A549 (cell line): ENCODE data around the gene TUB. TPM values are rescaled to one million over a fixed set of nuclear protein-coding genes. Genes with fewer than 3 reads are reported as not detected.

Experiments used
- ATAC-seq, 2 experiments: fragments of 200-7000 bp in 1 of 2; fragments of >200 bp in 1 of 2; cut with Nextera tagmentation in 1 of 2; cut with Tn5 transposase in 1 of 2; 3 replicates each; pipeline versions ENCODE4 v1.8.0 to v1.9.1; 2018 to 2020; ENCODE audit warnings: mild to moderate bottlenecking in 1 of 2, moderate library complexity in 1 of 2
- CTCF ChIA-PET: fragments of 300-600 bp; sonication (Branson Sonifier 250); formaldehyde crosslinking; extraction: SDS; loops from one replicate; lab custom pipeline; 2021; ENCODE audit warnings: antibody characterized with exemption, inconsistent platforms; lab: Yijun Ruan, JAX
- POLR2A ChIA-PET: fragments of 350-600 bp; formaldehyde crosslinking; extraction: SDS; loops from one replicate; lab custom pipeline; 2021; ENCODE audit warnings: antibody characterized with exemption, inconsistent platforms; lab: Yijun Ruan, JAX
- DNase-seq, 2 experiments: peaks; one replicate each; pipeline versions ENCODE4 v3.0.0 to v3.0.0-alpha.2; 2011 to 2016; ENCODE audit warnings: low read depth in 1 of 2, low spot score in 1 of 2
- FAIRE-seq: peaks from 2 replicates; lab custom pipeline; 2011; peaks lifted over from hg19 to GRCh38; lab: Jason Lieb, UNC
- H3K27ac ChIP-seq, 2 experiments: fragments of >200 bp; sonication (Bioruptor Twin); formaldehyde crosslinking; 3 replicates each; pipeline ENCODE4 v1.5.1; 2016 to 2017
- H3K4me1 ChIP-seq: fragments of >200 bp; sonication (Bioruptor Twin); formaldehyde crosslinking; 3 replicates; pipeline ENCODE4 v1.6.1; 2016
- H3K4me2 ChIP-seq: fragments of >200 bp; sonication (Bioruptor Twin); formaldehyde crosslinking; 3 replicates; pipeline ENCODE4 v1.6.1; 2016
- H3K4me3 ChIP-seq: fragments of >200 bp; sonication (Bioruptor Twin); formaldehyde crosslinking; 3 replicates; pipeline ENCODE4 v1.5.1; 2016
- H3K9me3 ChIP-seq: fragments of >200 bp; sonication (Bioruptor Twin); formaldehyde crosslinking; 3 replicates; pipeline ENCODE4 v1.6.1; 2016
- ATOH8 ChIP-seq: fragments of 250-450 bp; sonication (Bioruptor Pico); IDR thresholded peaks from 2 replicates; pipeline ENCODE4 v1.5.0; 2020; ENCODE audit warnings: low read depth, mild to moderate bottlenecking, moderate library complexity
- BHLHE40 ChIP-seq: IDR thresholded peaks from 2 replicates; pipeline ENCODE4 v1.6.1; 2012; ENCODE audit warnings: low read depth, low read length, inconsistent platforms
- CEBPB ChIP-seq, 2 experiments: fragments of >200 bp in 1 of 2; sonication (Bioruptor Twin) in 1 of 2; formaldehyde crosslinking in 1 of 2; IDR thresholded peaks; 2 replicates each; pipeline ENCODE4 v1.6.1; 2012 to 2016
- ELK1 ChIP-seq: fragments of 150-350 bp; IDR thresholded peaks from 2 replicates; pipeline ENCODE4 v1.6.1; 2014; ENCODE audit warnings: low read depth, mild to moderate bottlenecking, low read length
- EP300 ChIP-seq, 2 experiments: fragments of >200 bp; sonication (Bioruptor Twin); formaldehyde crosslinking; IDR thresholded peaks; 2 replicates in 1 of 2; 3 replicates in 1 of 2; pipeline ENCODE4 v1.6.1; 2016 to 2017
- ESRRA ChIP-seq: fragments of 150-350 bp; IDR thresholded peaks from 2 replicates; pipeline ENCODE4 v1.6.1; 2014; ENCODE audit warnings: mild to moderate bottlenecking, low read length, borderline replicate concordance
- FOSL2 ChIP-seq, 2 experiments: fragments of 450-650 bp in 1 of 2; fragments of >200 bp in 1 of 2; sonication (Bioruptor Twin) in 1 of 2; formaldehyde crosslinking; IDR thresholded peaks; 2 replicates each; pipeline versions ENCODE4 v1.5.0 to v1.6.1; 2016 to 2020; ENCODE audit warnings: mild to moderate bottlenecking in 1 of 2, moderate library complexity in 1 of 2
- FOXS1 ChIP-seq: fragments of 250-450 bp; sonication (Bioruptor Pico); IDR thresholded peaks from 2 replicates; pipeline ENCODE4 v1.5.0; 2020; ENCODE audit warnings: mild to moderate bottlenecking, moderate library complexity
- GATA3 ChIP-seq: IDR thresholded peaks from 2 replicates; pipeline ENCODE4 v1.6.1; 2012; ENCODE audit warnings: borderline replicate concordance
- HOXA7 ChIP-seq: fragments of 250-450 bp; sonication (Bioruptor Pico); IDR thresholded peaks from 2 replicates; pipeline ENCODE4 v1.5.0; 2020; ENCODE audit warnings: mild to moderate bottlenecking, moderate library complexity
- HOXB13 ChIP-seq: fragments of 250-450 bp; sonication (Bioruptor Pico); IDR thresholded peaks from 2 replicates; pipeline ENCODE4 v1.5.0; 2020; ENCODE audit warnings: low read depth, mild to moderate bottlenecking, moderate library complexity
- HOXB5 ChIP-seq: fragments of 250-450 bp; sonication (Bioruptor Pico); IDR thresholded peaks from 2 replicates; pipeline ENCODE4 v1.5.0; 2020; ENCODE audit warnings: mild to moderate bottlenecking, moderate library complexity
- JUN ChIP-seq, 2 experiments: fragments of >200 bp; sonication (Bioruptor Twin); formaldehyde crosslinking; IDR thresholded peaks; 2 replicates in 1 of 2; 3 replicates in 1 of 2; pipeline ENCODE4 v1.6.1; 2016 to 2017
- JUNB ChIP-seq: fragments of >200 bp; sonication (Bioruptor Twin); formaldehyde crosslinking; IDR thresholded peaks from 2 replicates; pipeline ENCODE4 v1.6.1; 2016
- MAFK ChIP-seq: fragments of 450-650 bp; IDR thresholded peaks from 2 replicates; pipeline ENCODE4 v1.6.1; 2014; ENCODE audit not compliant: partially characterized antibody
- MAX ChIP-seq: IDR thresholded peaks from 2 replicates; pipeline ENCODE4 v1.6.1; 2012
- MAZ ChIP-seq: fragments of 150-350 bp; IDR thresholded peaks from 2 replicates; pipeline ENCODE4 v1.6.1; 2014; ENCODE audit warnings: antibody characterized with exemption, low read depth, low read length, borderline replicate concordance
- MYC ChIP-seq: IDR thresholded peaks from 2 replicates; pipeline ENCODE4 v1.6.1; 2012; ENCODE audit warnings: mild to moderate bottlenecking, inconsistent platforms, low read length, improper control_type of control experiment, borderline replicate concordance
- NPAS2 ChIP-seq: fragments of 250-450 bp; sonication (Bioruptor Pico); IDR thresholded peaks from 2 replicates; pipeline ENCODE4 v1.8.0; 2022; ENCODE audit warnings: mild to moderate bottlenecking, moderate library complexity, borderline replicate concordance
- NR3C1 ChIP-seq: fragments of >200 bp; sonication (Bioruptor Twin); formaldehyde crosslinking; IDR thresholded peaks from 3 replicates; pipeline ENCODE4 v1.6.1; 2017
- PBX3 ChIP-seq: IDR thresholded peaks from 2 replicates; pipeline ENCODE4 v1.6.1; 2012
- PHF8 ChIP-seq: fragments of 200-600 bp; sonication (generic); IDR thresholded peaks from 2 replicates; pipeline ENCODE4 v1.6.1; 2016; ENCODE audit warnings: low read depth, mild to moderate bottlenecking, antibody characterized with exemption, moderate library complexity, borderline replicate concordance
- POLR2A ChIP-seq: IDR thresholded peaks from 2 replicates; pipeline ENCODE4 v1.6.1; 2012; ENCODE audit warnings: mild to moderate bottlenecking, low read length
- POLR2AphosphoS2 ChIP-seq: conservative IDR thresholded peaks from 2 replicates; pipeline ENCODE4 v1.6.1; 2012; ENCODE audit warnings: low read length, improper control_type of control experiment, inconsistent platforms
- TFCP2L1 ChIP-seq: fragments of 250-450 bp; sonication (Bioruptor Pico); IDR thresholded peaks from 2 replicates; pipeline ENCODE4 v1.5.0; 2021; ENCODE audit warnings: mild to moderate bottlenecking
- TP53 ChIP-seq: fragments of 250-450 bp; sonication (Bioruptor Pico); IDR thresholded peaks from 2 replicates; pipeline ENCODE4 v1.5.0; 2021; ENCODE audit warnings: mild to moderate bottlenecking, moderate library complexity
- ZC3H11A ChIP-seq: fragments of 450-650 bp; IDR thresholded peaks from 2 replicates; pipeline ENCODE4 v1.6.1; 2014; ENCODE audit warnings: antibody characterized with exemption, mild to moderate bottlenecking
- ZNF302 ChIP-seq: fragments of 250-450 bp; sonication (Bioruptor Pico); IDR thresholded peaks from 2 replicates; pipeline ENCODE4 v1.9.0; 2021; ENCODE audit warnings: inconsistent platforms, mild to moderate bottlenecking, moderate library complexity
- ZSCAN20 ChIP-seq: fragments of 250-450 bp; sonication (Bioruptor Pico); IDR thresholded peaks from 2 replicates; pipeline ENCODE4 v1.8.0; 2022; ENCODE audit warnings: mild to moderate bottlenecking, moderate library complexity
- WGBS: methylation state at CpG from one replicate; pipeline ENCODE4 v1.1.6; 2017; ENCODE audit errors: missing lambda C conversion rate; 5-methylcytosine and 5-hydroxymethylcytosine counted together
- polyA plus RNA-seq, 4 experiments: library from polyadenylated mRNA; depleted of rRNA in 3 of 4; stranded (reverse); fragments of >200 nt; fragmentation: RNase III in 1 of 4; extraction: RNeasy Plus Mini Kit Qiagen cat#74134 plus additional on column Dnase treatment in 1 of 4; gene quantifications; 2 replicates in 3 of 4; 3 replicates in 1 of 4; pipeline ENCODE4 v1.2.3, GENCODE V29; 2011 to 2017

Gene TUB
- polyA plus RNA-seq, 2 of the 4 experiments (the other 2 are of a cell fraction): 11.3 to 13.2 TPM

GRCh38 chr11:8063324-8063723, 17.7 kb upstream of the TUB start (continued):
- TF ChIP-seq BHLHE40: no peak
- no peak for TF ChIP-seq PHF8
- TF ChIP-seq ELK1: no peak
- TF ChIP-seq FOSL2 (IDR thresholded peaks at IDR 0.05): no peak
- TF ChIP-seq FOSL2 (CRISPR knock-in tag; IDR thresholded peaks at IDR 0.05): no peak
- no peak for TF ChIP-seq ESRRA
- TF ChIP-seq HOXB5 (CRISPR knock-in tag): no peak
- TF ChIP-seq, all 56 proteins: peak for 0

- ATAC-seq (no peak), FAIRE-seq (no peak), DNase-seq (no peak)
- H3K4me2 ChIP-seq: no peak overlapping the region
- 93% methylated on average over 2 of the region's 2 CpGs for WGBS
- H3K4me3 ChIP-seq: no peak overlapping the region
- no peaks in the 10 kb centered on the region for H3K9me3 ChIP-seq
- H3K27ac ChIP-seq: no peak overlapping the region
- CTCF ChIA-PET: interaction anchor here (5.0 kb wide), 1 partner anchor 59 kb away, joined by 23 read pairs; no protein-coding TSS in a partner anchor
- peaks cover 15% of the 10 kb centered on the region for H3K4me1 ChIP-seq
- POLR2A ChIA-PET: no interaction called here
- no peak for TF ChIP-seq TP53
- no peak for TF ChIP-seq ELK1
- no peak for TF ChIP-seq JUN (IDR thresholded peaks at IDR 0.05)
- TF ChIP-seq POLR2A: no peak
- TF ChIP-seq MAFK: no peak
- TF ChIP-seq JUNB: no peak
- no peak for TF ChIP-seq TFCP2L1 (CRISPR knock-in tag)
- no peak for TF ChIP-seq ZNF302 (CRISPR knock-in tag)
- no peak for TF ChIP-seq EP300 (IDR thresholded peaks at IDR 0.05)
- TF ChIP-seq FOXS1: no peak
- no peak for TF ChIP-seq HOXB13 (CRISPR knock-in tag)
Measured at GRCh38 chr11:8065031-8065430, 16.0 kb upstream of the TUB start.

- ATAC-seq: peak in 1 of 2 experiments; percentile 24; a peak in 3 of 6 replicates
- no peaks in the 10 kb centered on the region for H3K9me3 ChIP-seq
- no peak for DNase-seq
- POLR2A ChIA-PET: no interaction called here
- WGBS: 71% methylated on average over 12 of the region's 17 CpGs
- no peak overlapping the region for H3K27ac ChIP-seq
- H3K4me3 ChIP-seq: no peak overlapping the region
- peaks cover 15% of the 10 kb centered on the region for H3K4me1 ChIP-seq
- no peak overlapping the region for H3K4me2 ChIP-seq
- FAIRE-seq: no peak
- TF ChIP-seq MAX (no peak), ZC3H11A (no peak), POLR2AphosphoS2 (no peak), CEBPB (IDR thresholded peaks at IDR 0.05) (no peak), ZSCAN20 (CRISPR knock-in tag) (no peak), GATA3 (no peak), NPAS2 (no peak), HOXA7 (CRISPR knock-in tag) (no peak), MAZ (no peak), PBX3 (no peak), ZNF302 (CRISPR knock-in tag) (no peak), ESRRA (no peak), JUN (IDR thresholded peaks at IDR 0.05) (no peak), ATOH8 (no peak), EP300 (IDR thresholded peaks at IDR 0.05) (no peak), NR3C1 (no peak), HOXB13 (CRISPR knock-in tag) (no peak), MYC (no peak)
- TF ChIP-seq, all 56 proteins: peak for 0
- CTCF ChIA-PET: interaction anchor here (0.9 to 5.0 kb wide), 6 partner anchors 11 to 173 kb away, joined by 3 to 49 read pairs (median 6); no protein-coding TSS in a partner anchor
Measured at GRCh38 chr11:8066036-8066910, 14.7 kb upstream of the TUB start.
